Liver (tissue), 3 donors: Measurements from ENCODE around the gene GARNL3.

ENCODE experiments used
- EGR1 ChIP-seq, 2 donors: IDR thresholded peaks; 2 replicates each; pipeline ENCODE4 v1.6.1; 2016 to 2018; ENCODE audit warnings: antibody characterized with exemption in 2 of 2, low read depth in 2 of 2
- FOXA1 ChIP-seq: IDR thresholded peaks from 2 replicates; pipeline ENCODE4 v1.6.1; 2016; ENCODE audit warnings: antibody characterized with exemption
- FOXA2 ChIP-seq: IDR thresholded peaks from 2 replicates; pipeline ENCODE4 v1.6.1; 2016; ENCODE audit warnings: antibody characterized with exemption
- GABPA ChIP-seq, 2 donors: IDR thresholded peaks in 1 of 2; conservative IDR thresholded peaks in 1 of 2; 2 replicates each; pipeline ENCODE4 v1.6.1; 2016; ENCODE audit warnings: antibody characterized with exemption in 2 of 2, mild to moderate bottlenecking in 1 of 2, moderate library complexity in 1 of 2
- SP1 ChIP-seq: IDR thresholded peaks from 2 replicates; pipeline ENCODE4 v1.6.1; 2018; ENCODE audit warnings: antibody characterized with exemption, mild to moderate bottlenecking
- TAF1 ChIP-seq: conservative IDR thresholded peaks from 2 replicates; pipeline ENCODE4 v1.6.1; 2016; ENCODE audit warnings: antibody characterized with exemption, mild to moderate bottlenecking
- TF ChIP-seq, protein P1 (sequence below): IDR thresholded peaks from 2 replicates; pipeline ENCODE4 v1.6.1; 2016; ENCODE audit warnings: antibody characterized with exemption, mild to moderate bottlenecking
- TF ChIP-seq, protein P2 (sequence below): IDR thresholded peaks from 2 replicates; pipeline ENCODE4 v1.6.1; 2016; ENCODE audit warnings: antibody characterized with exemption
- TF ChIP-seq, protein P3 (sequence below): fragments of 150-350 bp; IDR thresholded peaks from 2 replicates; pipeline ENCODE4 v1.5.1; 2017; ENCODE audit warnings: improper control_type of control experiment, low read depth, low read length; ENCODE audit not compliant: missing input control
- donor health status: healthy.
- donor health status: healthy.

DNA sequence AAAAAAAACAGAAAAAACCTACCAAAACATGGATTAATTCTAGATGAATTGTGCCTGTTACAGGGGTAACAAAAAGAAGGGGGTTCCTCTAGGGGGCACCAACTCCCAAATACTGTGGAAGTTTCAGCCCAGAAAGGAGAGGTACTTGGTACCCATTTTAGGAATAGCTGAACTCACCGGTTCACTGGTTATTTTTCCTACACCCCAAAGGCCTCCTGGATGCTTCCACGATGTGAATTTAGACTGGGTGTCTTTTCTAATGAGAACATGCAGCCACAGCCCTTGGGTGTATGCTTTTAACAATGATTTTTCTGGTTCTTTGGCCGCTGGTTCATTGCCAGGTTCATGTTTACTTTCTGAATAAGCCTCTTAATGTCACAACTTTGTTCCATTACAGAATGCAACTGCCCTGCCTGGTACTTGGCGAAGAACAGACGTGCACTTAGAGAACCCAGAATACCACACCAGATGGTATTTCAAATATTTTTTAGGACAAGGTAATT, 46.7 kb downstream of the GARNL3 start:
- TF ChIP-seq FOXA1 (peak; percentile 100), FOXA2 (peak; percentile 100), SP1 (peak; percentile 89), TAF1 (peak; percentile 79), EGR1 (IDR thresholded peaks at IDR 0.05; ENCODE audit: low read depth in 2 of 2) (peak; percentile 62 to 95), GABPA (IDR thresholded peaks at IDR 0.05 in 1 of 2, conservative IDR thresholded peaks at IDR 0.05 in 1 of 2) (no peak)
- TF ChIP-seq, protein P1, sequence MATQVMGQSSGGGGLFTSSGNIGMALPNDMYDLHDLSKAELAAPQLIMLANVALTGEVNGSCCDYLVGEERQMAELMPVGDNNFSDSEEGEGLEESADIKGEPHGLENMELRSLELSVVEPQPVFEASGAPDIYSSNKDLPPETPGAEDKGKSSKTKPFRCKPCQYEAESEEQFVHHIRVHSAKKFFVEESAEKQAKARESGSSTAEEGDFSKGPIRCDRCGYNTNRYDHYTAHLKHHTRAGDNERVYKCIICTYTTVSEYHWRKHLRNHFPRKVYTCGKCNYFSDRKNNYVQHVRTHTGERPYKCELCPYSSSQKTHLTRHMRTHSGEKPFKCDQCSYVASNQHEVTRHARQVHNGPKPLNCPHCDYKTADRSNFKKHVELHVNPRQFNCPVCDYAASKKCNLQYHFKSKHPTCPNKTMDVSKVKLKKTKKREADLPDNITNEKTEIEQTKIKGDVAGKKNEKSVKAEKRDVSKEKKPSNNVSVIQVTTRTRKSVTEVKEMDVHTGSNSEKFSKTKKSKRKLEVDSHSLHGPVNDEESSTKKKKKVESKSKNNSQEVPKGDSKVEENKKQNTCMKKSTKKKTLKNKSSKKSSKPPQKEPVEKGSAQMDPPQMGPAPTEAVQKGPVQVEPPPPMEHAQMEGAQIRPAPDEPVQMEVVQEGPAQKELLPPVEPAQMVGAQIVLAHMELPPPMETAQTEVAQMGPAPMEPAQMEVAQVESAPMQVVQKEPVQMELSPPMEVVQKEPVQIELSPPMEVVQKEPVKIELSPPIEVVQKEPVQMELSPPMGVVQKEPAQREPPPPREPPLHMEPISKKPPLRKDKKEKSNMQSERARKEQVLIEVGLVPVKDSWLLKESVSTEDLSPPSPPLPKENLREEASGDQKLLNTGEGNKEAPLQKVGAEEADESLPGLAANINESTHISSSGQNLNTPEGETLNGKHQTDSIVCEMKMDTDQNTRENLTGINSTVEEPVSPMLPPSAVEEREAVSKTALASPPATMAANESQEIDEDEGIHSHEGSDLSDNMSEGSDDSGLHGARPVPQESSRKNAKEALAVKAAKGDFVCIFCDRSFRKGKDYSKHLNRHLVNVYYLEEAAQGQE, result peak; percentile 65
- TF ChIP-seq, protein P2, sequence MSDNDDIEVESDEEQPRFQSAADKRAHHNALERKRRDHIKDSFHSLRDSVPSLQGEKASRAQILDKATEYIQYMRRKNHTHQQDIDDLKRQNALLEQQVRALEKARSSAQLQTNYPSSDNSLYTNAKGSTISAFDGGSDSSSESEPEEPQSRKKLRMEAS, result peak; percentile 55
- TF ChIP-seq, protein P3, sequence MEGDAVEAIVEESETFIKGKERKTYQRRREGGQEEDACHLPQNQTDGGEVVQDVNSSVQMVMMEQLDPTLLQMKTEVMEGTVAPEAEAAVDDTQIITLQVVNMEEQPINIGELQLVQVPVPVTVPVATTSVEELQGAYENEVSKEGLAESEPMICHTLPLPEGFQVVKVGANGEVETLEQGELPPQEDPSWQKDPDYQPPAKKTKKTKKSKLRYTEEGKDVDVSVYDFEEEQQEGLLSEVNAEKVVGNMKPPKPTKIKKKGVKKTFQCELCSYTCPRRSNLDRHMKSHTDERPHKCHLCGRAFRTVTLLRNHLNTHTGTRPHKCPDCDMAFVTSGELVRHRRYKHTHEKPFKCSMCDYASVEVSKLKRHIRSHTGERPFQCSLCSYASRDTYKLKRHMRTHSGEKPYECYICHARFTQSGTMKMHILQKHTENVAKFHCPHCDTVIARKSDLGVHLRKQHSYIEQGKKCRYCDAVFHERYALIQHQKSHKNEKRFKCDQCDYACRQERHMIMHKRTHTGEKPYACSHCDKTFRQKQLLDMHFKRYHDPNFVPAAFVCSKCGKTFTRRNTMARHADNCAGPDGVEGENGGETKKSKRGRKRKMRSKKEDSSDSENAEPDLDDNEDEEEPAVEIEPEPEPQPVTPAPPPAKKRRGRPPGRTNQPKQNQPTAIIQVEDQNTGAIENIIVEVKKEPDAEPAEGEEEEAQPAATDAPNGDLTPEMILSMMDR, result peak; percentile 44
